Sigmoid colon (tissue), 3 donors: Measurements from ENCODE around the gene CCNF.

Experiments
- CTCF ChIP-seq, 4 experiments: fragments of 450-650 bp in 3 of 4; fragments of 200-600 bp in 1 of 4; IDR thresholded peaks; one replicate each; pipeline ENCODE4 v1.5.1; 2016 to 2019; ENCODE audit warnings: antibody characterized with exemption in 4 of 4, mild to moderate bottlenecking in 3 of 4, moderate library complexity in 2 of 4
- POLR2A ChIP-seq, 2 donors: fragments of 450-650 bp; IDR thresholded peaks; one replicate each; pipeline ENCODE4 v1.6.1; 2016; ENCODE audit warnings: antibody characterized with exemption in 2 of 2, mild to moderate bottlenecking in 2 of 2, moderate library complexity in 2 of 2

GRCh38 chr16:2456551-2457153 is 27.4 kb downstream of the CCNF start:
- TF ChIP-seq CTCF (IDR thresholded peaks at IDR 0.05) (no peak), POLR2A (IDR thresholded peaks at IDR 0.05) (no peak)
